ENCODE results near the gene ALS2CL. TPM values are rescaled to one million over a fixed set of nuclear protein-coding genes. Genes with fewer than 3 reads are reported as not detected.
A peak's percentile ranks its signal among the peaks of the same experiment; 100 is the strongest.

Gene ALS2CL
- total RNA-seq, 4 donors from 2014 or later = 55.8 to 68.5 (median 63.7) TPM

- DNase-seq = no peak
- no peak overlapping the region for H3K27ac ChIP-seq
- H3K9me3 ChIP-seq = no peaks in the 10 kb centered on the region
- peaks cover 3 to 10% of the 10 kb centered on the region in 2 donors for H3K4me1 ChIP-seq
- TF ChIP-seq, protein P1, sequence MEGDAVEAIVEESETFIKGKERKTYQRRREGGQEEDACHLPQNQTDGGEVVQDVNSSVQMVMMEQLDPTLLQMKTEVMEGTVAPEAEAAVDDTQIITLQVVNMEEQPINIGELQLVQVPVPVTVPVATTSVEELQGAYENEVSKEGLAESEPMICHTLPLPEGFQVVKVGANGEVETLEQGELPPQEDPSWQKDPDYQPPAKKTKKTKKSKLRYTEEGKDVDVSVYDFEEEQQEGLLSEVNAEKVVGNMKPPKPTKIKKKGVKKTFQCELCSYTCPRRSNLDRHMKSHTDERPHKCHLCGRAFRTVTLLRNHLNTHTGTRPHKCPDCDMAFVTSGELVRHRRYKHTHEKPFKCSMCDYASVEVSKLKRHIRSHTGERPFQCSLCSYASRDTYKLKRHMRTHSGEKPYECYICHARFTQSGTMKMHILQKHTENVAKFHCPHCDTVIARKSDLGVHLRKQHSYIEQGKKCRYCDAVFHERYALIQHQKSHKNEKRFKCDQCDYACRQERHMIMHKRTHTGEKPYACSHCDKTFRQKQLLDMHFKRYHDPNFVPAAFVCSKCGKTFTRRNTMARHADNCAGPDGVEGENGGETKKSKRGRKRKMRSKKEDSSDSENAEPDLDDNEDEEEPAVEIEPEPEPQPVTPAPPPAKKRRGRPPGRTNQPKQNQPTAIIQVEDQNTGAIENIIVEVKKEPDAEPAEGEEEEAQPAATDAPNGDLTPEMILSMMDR (IDR thresholded peaks at IDR 0.05) = no peak
- no peak for TF ChIP-seq POLR2A (IDR thresholded peaks at IDR 0.05)
- WGBS, 2 donors = 89 to 90% methylated on average over 9 of the region's 9 CpGs
- no peaks in the 10 kb centered on the region for H3K36me3 ChIP-seq
- H3K27me3 ChIP-seq = no peaks in the 10 kb centered on the region
- intact Hi-C loops (cut with DNase I) = no loop called here
- H3K4me3 ChIP-seq (replicated peaks in 1 of 3) = no peak overlapping the region
These were observed 25.8 kb downstream of the ALS2CL start for GRCh38 chr3:46667657-46668056.

DNA sequence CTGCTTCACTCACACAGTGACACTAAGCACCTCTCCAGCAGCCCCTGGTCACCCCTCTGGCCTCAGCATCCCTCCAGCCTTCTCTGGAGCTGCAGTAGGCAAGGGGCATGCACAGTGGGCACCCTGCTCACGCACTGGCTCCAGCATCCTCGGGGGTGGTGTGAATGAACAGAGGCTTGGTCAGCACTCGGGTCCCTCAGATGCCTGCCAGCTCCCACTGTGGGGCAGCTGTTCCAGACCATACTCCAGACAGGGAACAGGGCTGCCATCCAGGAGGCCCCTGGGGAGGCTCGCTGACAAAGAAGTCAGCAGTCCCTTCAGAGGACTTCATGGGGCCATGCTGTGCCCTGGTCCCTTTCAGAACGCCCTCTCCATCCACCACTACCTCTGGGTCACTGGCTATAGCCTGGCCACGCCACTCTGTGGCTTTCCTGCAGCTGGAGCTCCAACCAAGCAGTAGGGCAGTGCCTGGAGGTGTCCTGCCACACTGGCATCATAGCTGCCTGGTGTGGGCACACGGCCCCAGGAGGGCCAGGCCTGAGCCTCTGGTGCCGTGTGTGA lies 26.3 kb downstream of the ALS2CL start:
- no peak overlapping the region for H3K27ac ChIP-seq
- 88 to 97% methylated on average over 8 of the region's 8 CpGs for WGBS, 2 donors
- no peaks in the 10 kb centered on the region for H3K36me3 ChIP-seq
- H3K4me3 ChIP-seq (replicated peaks in 1 of 3) = no peak overlapping the region
- H3K27me3 ChIP-seq = no peaks in the 10 kb centered on the region
- intact Hi-C loops (cut with DNase I) = no loop called here
- TF ChIP-seq, protein P1 (IDR thresholded peaks at IDR 0.05) = no peak
- TF ChIP-seq POLR2A (IDR thresholded peaks at IDR 0.05) = no peak
- H3K4me1 ChIP-seq = peaks cover 3 to 10% of the 10 kb centered on the region in 2 donors
- no peak for DNase-seq
- no peaks in the 10 kb centered on the region for H3K9me3 ChIP-seq

GRCh38 chr3:46666453-46666845 lies 27.0 kb downstream of the ALS2CL start:
- no peak overlapping the region for H3K27ac ChIP-seq
- H3K27me3 ChIP-seq = no peaks in the 10 kb centered on the region
- DNase-seq = peak; percentile 49 to 55
- H3K9me3 ChIP-seq = no peaks in the 10 kb centered on the region
- intact Hi-C loops (cut with DNase I) = no loop called here
- H3K4me1 ChIP-seq = peaks cover 3 to 10% of the 10 kb centered on the region in 2 donors
- WGBS, 2 donors = 22 to 42% methylated on average over 5 to 7 of the region's 7 CpGs
- no peak overlapping the region for H3K4me3 ChIP-seq (replicated peaks in 1 of 3)
- H3K36me3 ChIP-seq = no peaks in the 10 kb centered on the region
- TF ChIP-seq, protein P1 (IDR thresholded peaks at IDR 0.05) = no peak
- TF ChIP-seq POLR2A (IDR thresholded peaks at IDR 0.05) = no peak

GRCh38 chr3:46665763-46666452 lies 27.6 kb downstream of the ALS2CL start:
- DNase-seq = no peak
- 88 to 90% methylated on average over 8 to 9 of the region's 9 CpGs for WGBS, 2 donors
- Histone ChIP-seq H3K27ac (no peak overlapping the region), H3K9me3 (no peaks in the 10 kb centered on the region), H3K36me3 (no peaks in the 10 kb centered on the region), H3K27me3 (no peaks in the 10 kb centered on the region), H3K4me1 (peaks cover 3 to 14% of the 10 kb centered on the region in 2 donors), H3K4me3 (replicated peaks in 1 of 3) (no peak overlapping the region)
- no peak for TF ChIP-seq POLR2A (IDR thresholded peaks at IDR 0.05)
- TF ChIP-seq, protein P1 (IDR thresholded peaks at IDR 0.05) = no peak
- intact Hi-C loops (cut with DNase I) = no loop called here

Measured in thyroid gland (tissue), 4 donors.